Glomerular endothelial cell (primary cell): ENCODE data around the gene C17orf78. TPM values are rescaled to one million over a fixed set of nuclear protein-coding genes. Genes with fewer than 3 reads are reported as not detected.
"Not testable (repeated sequence)": the region's sequence is repeated elsewhere in the genome, so short reads cannot be mapped to it uniquely, and the experiment has no call there.

Source experiments
- DNase-seq: peaks from one replicate; pipeline ENCODE4 v3.0.0-alpha.2; 2011; ENCODE audit warnings: low read depth, low spot score; ENCODE audit errors: extremely low read depth
- total RNA-seq: library from RNA; depleted of rRNA; stranded (reverse); fragments of >200 nt; gene quantifications from 2 replicates; pipeline ENCODE4 v1.2.3, GENCODE V29; 2015

The C17orf78 gene
- total RNA-seq, 1 donor from 2014 or later: not detected

GRCh38 chr17:37430051-37430627 is 54.4 kb downstream of the C17orf78 start:
- no peak for DNase-seq

GRCh38 chr17:37432671-37433070 is 56.9 kb downstream of the C17orf78 start:
- DNase-seq: no peak

- DNase-seq: no peak
Measured at GRCh38 chr17:37438141-37438540, 62.4 kb downstream of the C17orf78 start.

DNA sequence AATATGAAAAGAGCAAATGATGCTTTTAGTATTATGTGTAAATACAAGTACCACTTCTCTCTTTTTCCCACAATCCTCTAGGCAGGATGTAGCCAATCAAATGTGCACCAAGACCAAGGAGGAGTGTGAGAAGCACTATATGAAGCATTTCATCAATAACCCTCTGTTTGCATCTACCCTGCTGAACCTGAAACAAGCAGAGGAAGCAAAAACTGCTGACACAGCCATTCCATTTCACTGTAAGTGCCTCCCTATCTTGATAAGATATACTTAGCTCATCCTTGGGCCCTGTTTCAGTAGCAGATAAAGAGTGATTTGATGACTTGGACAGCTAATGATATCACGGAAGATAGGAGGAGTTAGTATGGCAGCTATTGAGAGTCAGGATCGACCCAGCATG is 64.6 kb downstream of the C17orf78 start:
- DNase-seq: no peak

DNA sequence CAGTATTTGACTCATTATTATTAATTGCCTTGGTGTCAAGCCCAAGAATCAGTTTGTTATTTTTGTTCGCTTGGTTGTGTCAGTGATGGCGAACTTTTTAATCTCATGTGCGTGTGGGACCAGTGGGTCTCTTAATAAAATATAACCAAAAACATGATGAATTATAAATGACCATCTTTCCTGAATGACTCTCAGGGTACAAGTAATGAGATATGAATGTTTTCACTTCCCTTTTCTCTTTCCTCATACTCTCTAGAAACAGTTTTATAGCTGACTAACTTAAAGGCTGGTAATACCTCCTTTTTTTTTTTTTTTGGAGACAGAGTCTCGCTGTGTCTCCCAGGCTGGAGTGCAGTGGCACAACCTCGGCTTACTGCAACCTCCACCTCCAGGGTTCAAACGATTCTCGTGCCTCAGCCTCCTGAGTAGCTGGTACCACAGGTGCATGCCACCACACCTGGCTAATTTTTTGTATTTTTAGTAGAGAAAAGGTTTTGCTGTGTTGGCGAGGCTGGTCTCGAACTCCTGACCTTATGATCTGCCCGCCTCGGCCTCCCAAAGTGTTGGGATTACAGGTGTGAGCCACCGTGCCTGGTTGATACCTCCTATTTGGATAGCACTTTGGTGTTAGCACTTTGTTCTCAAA is 65.7 kb downstream of the C17orf78 start:
- DNase-seq: not testable (repeated sequence)

Other genes with a start within 250 kb of the C17orf78 start
- gene ACACA, start 30.9 kb downstream of the C17orf78 start, total RNA-seq: 49.0 and 61.3 TPM in 2 replicates
- 14.8 and 21.4 TPM in 2 replicates for gene TADA2A, start 30.9 kb downstream of the C17orf78 start, total RNA-seq
- 52.8 and 58.3 TPM in 2 replicates for gene DUSP14, start 113.9 kb downstream of the C17orf78 start, total RNA-seq
- gene SYNRG, start 233.4 kb downstream of the C17orf78 start, total RNA-seq: 24.6 and 28.7 TPM in 2 replicates